Fibroblast of the conjunctiva (primary cell): ENCODE measurements around the gene NYAP2.

Source experiments
- DNase-seq: peaks from one replicate; pipeline ENCODE4 v3.0.0-alpha.2; 2010; ENCODE audit warnings: low read depth

The NYAP2 gene

DNA sequence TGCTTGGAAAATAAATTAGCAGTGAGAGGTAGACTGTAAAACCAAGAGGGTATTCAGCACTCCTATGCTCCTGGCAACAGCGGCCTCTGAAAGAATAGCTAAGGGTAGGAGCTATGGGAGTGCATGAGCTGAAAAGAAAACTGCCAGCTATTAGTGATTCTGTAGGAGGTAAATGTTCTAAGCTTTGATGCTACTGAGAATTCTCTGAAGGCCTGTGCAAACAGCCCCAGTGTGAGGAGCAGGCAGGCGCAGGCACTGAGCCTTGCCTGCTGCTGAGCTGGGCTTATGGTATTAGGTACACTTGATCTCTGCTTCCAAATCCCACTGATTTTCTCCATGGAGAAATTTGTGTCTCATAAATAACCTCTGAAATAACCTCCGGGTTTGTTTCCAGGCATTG lies 86.7 kb downstream of the NYAP2 start:
- no peak for DNase-seq

DNA sequence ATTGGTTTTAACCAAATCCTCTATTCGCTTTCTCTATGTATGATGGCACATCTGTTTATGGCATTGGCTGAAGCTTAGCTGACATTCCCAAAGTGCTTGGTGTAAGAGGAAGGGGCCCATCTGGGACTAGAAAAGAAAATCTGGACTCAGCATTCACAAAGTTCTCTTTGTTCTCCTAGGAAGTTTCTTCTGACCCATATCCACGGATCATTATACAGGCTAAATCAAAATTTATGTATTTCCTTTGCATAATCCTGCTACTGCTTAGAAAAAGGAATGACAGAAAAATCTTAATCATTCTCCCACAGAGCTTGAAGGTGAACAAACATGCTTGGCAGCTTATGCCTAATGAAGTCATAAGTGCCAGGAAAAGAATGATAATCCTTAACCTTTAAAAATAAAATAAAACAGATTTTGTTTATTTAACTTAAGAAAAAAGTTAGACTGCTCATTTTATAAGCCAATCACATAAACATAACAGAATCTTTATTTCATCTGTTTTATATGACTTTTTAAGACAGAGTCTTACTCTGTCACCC lies 88.4 kb downstream of the NYAP2 start:
- no peak for DNase-seq

DNA sequence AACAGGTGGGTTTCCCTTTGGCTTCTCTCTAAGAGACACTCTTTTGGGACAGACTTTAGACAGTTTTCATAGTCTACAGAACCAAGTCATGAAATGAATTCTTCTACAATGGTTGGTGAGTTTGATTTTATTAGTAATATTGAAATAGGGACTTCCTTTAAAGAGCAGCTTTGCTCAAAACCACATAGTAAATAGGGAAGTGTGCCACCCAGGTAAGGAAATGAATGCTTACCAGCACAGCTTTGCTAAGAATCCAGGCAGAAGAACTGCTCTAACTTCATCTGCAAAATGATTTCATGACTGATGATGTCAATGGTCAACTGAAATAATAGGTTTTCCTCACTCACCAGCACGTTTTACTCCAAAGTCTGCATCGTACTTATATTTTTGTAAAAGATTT lies 89.2 kb downstream of the NYAP2 start:
- DNase-seq, result no peak

DNA sequence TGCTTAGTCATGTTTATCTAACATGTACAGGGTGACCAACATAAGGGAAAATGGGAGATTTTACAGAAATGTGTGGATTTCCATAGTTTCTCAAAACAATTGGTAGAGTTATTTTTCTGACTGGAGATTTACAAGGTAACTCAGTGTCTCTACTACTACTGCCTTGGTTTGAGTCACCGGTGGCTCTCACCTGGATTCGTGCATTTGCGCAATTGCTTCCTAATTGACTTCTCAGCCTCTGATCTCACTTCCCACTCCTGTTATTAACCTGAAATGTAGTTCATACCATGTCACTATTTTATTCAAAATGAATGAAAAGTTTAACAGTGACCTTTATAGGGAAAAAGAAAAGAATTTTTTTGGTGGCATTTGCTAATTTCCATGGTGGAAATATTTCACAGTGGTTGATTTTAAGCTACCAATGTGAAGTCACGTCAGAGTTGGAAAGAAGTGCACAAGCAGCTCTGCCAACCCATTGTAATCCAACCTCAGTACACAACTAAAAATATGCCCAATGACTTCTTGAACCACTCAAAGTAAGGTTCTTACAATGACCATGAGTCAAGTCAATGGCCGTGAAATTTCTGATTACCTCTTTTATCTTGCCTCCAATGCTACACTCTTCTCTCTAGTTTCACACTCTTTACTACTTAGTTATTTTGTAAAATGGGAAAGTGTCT lies 94.0 kb downstream of the NYAP2 start:
- no peak for DNase-seq

DNA sequence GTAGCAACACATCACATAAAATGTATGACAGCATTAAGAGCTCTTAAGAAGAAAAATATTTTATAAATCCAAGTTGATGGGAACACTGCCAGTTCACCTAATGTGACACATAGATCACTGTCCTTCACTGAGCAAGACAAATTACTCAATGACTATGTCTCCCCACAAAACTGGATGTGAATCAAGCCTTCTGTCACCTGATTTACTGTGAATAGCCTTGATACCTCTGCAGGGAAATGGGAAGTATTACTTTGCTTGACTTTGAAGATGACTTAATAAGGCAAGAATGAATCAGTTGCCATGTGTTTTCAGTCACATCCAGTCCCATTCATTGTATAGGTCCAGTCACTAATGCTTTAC lies 94.6 kb downstream of the NYAP2 start:
- DNase-seq, result no peak

- DNase-seq, result no peak
These were observed 96.2 kb downstream of the NYAP2 start for GRCh38 chr2:225495706-225496105.

GRCh38 chr2:225496568-225496967 lies 97.1 kb downstream of the NYAP2 start:
- DNase-seq, result no peak

GRCh38 chr2:225497166-225497565 lies 97.7 kb downstream of the NYAP2 start:
- DNase-seq, result no peak

GRCh38 chr2:225501022-225501421 lies 101.5 kb downstream of the NYAP2 start:
- no peak for DNase-seq

- no peak for DNase-seq
These were observed 103.5 kb downstream of the NYAP2 start for GRCh38 chr2:225502971-225503370.

DNA sequence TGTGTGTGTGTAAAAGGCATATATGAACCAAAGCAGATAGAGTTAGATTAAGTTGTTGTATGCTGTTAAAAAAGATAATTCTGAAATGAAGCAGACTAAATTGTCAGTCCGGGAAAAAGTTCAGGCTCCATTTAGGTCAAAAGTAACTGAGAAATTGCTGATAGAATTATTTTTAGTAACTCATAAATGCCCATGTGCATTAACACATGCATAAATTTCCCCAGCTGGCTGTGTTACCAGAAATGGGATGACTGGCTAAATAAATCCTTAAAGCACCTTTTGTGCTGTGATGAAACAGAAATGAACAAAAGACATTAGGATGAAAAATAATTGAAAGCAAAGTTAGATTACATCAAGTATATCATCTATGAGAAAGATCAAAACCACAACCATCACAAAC lies 111.3 kb downstream of the NYAP2 start:
- no peak for DNase-seq

GRCh38 chr2:225512469-225512868 lies 113.0 kb downstream of the NYAP2 start:
- DNase-seq, result no peak

DNA sequence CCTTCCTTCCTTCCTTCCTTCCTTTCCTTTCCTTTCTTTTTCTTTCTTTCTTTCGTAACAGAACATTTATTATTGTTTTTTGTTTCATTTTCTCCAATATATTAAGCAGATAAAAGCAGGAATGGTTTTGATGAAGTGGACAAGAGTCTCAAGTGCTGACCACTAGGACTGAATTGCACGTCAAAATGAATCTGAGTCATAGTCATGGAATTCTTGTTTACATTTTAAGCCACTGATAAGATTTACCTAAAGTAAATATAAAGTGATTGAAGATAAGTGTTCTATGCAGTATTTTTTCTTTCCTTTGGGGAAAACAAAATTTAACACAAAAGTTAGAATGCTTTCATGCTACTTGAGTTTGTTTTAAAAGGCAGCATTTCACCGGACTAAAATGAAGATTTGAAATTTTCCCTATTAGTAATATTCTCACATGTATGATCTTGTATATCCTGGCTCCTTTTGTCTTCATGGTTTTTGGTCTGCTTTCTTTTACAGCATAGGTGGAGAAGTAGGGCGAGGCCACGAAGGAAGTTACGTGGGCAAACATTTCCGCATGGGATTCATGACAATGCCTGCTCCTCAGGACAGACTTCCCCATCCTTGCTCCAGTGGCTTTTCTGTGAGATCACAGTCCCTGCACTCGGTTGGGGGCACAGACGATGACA lies 113.5 kb downstream of the NYAP2 start:
- no peak for DNase-seq

DNA sequence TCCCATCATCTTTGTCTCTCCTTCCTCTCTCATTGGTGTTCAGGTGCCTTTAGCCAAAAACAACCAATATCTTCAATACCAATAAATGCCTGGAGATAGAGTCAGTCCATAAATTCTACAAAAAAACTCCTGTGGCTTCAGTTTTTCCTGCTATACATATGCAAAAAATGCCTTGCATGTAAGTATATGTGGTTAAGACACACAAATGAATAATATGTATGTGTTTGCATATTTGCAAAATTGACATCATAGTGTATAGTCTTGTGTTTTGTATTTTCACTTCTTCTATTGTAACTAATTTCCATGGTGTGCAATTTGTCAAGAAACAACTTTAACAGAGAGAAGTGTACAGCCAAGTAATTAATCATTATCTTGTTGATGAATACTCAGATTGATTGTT lies 115.5 kb downstream of the NYAP2 start:
- DNase-seq, result no peak

- no peak for DNase-seq
These were observed 127.4 kb downstream of the NYAP2 start for GRCh38 chr2:225526760-225527390.

DNA sequence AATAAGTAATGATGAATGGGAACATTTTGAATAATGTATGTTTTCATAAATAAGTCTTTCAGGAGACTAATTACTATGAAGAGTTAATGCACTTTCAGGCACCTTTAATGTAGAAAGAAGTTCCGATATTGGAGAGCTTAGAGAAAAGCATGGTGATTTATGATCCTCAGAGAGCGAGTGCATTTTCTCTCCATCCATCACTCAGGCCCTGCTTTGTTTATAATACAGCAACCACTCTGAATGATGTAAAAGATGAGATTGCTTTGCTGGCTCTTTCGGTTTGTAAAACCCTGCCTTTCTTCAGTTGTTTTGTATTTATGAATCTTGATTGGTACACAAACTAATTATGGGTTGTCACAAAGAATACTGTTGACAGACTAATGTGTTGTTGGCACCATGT lies 132.0 kb downstream of the NYAP2 start:
- DNase-seq, result no peak

- no peak for DNase-seq
These were observed 132.6 kb downstream of the NYAP2 start for GRCh38 chr2:225532096-225532495.

DNA sequence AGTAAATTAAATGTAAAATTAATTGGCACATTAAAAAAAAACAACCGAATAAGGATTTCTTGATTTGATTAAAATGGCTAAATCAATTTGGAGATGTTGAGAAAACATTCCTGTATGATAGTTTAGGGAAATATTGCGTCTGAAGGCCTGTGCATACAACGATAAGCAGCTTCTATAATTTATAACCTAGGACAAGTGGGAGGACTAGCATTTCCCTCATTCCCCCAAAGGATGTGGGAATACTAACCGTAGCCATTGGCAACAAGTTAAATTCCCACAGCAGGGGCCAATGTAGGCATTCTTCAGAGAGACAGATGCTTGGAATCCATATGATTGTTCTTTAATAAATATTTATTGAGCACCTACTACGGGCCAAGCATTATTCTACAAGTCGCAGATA lies 134.5 kb downstream of the NYAP2 start:
- no peak for DNase-seq

GRCh38 chr2:225534697-225535096 lies 135.2 kb downstream of the NYAP2 start:
- DNase-seq, result no peak

DNA sequence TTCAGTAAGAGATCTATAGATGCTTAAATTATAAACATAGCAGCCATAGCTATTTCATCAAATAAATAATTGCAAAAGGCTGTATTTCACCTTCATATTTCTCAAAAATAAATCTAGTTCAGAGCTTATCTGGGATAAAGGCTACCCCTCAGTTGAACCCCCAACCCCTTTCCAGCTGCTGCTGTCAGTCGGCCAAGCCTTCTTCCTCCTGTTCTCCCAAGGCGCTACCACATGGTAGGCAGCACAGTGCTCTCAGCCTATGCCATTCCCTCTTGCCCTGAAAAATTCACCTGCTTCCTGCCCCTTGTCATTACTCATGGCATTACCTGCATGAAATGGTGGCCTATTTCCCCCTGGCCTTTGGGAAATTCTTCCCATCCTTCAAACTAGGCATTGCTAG lies 136.5 kb downstream of the NYAP2 start:
- no peak for DNase-seq

DNA sequence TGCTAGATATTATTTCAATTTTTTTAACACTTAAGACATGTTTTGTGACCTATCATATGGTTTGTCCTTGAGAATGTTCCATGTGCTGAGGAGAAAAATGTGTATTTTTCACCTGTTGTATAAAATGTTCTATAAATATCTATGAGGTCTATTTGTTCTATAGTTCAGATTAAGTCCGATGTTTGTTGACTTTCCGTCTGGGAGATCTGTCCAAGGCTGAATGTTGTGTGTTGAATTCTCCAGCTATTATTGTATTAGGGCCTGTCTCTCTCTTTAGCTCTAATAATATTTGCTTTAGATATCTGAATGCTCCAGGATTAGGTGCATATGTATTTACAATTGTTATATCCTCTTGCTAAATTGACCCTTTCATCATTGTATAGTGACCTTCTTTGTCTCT lies 144.1 kb downstream of the NYAP2 start:
- no peak for DNase-seq

- DNase-seq, result no peak
These were observed 157.0 kb downstream of the NYAP2 start for GRCh38 chr2:225556461-225556860.

DNA sequence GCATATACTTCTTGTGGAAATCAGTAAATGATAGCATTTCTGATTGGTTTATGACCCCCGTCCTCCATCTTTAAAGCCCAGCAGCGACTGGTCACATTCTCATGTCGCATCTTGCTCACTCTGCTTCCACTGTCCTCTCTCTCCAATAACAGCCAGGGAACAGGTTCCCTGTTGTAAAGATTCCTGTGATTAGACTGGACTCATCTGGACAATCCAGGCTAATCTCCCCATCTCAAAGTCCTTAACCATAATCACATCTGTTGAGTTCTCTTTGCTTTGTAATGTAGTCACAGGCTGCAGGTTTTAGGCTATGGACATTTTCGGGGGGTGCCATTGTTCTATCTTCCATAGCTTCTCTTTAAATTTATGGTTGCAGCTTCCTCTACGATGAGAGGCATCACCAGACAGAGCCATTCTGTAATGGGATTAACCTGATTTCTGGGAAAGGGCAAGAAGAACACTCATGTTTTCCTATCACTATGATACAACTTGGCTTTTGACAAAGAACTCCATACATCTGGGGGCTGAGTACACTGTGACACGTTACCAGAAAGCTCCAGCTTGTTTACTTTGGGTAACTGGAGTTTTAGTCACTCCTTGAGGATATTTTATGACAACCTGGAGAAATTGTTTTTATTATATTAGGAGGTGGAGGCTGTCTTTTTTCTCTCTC lies 159.0 kb downstream of the NYAP2 start:
- no peak for DNase-seq
